Activated CD4-positive, alpha-beta memory T cell treated with anti-CD3 and anti-CD28 coated beads, Interleukin-2, amount 10 ng/mL, durations not matched to agents 7 days and 5 days (primary cell): ENCODE measurements around the gene CRY1. TPM values are rescaled to one million over a fixed set of nuclear protein-coding genes. Genes with fewer than 3 reads are reported as not detected.
"Not testable (repeated sequence)": the region's sequence is repeated elsewhere in the genome, so short reads cannot be mapped to it uniquely, and the experiment has no call there.

Experiments used
- CTCF ChIA-PET: fragments of 350-600 bp; sonication (Branson Sonifier 250); formaldehyde crosslinking; loops from one replicate; lab custom pipeline; 2021; ENCODE audit warnings: antibody characterized with exemption, inconsistent platforms; lab: Charles Lee
- POLR2A ChIA-PET: fragments of 350-600 bp; sonication (Branson Sonifier 250); formaldehyde crosslinking; loops from one replicate; lab custom pipeline; 2021; ENCODE audit warnings: antibody characterized with exemption; lab: Charles Lee
- DNase-seq: peaks from one replicate; pipeline ENCODE4 v3.0.0-alpha.2; 2020
- H3K27ac Mint-ChIP-seq: one replicate; pipeline ENCODE4 v1.8.0; 2021; ENCODE audit warnings: mild to moderate bottlenecking, mixed read lengths
- H3K27me3 Mint-ChIP-seq: one replicate; pipeline ENCODE4 v1.8.0; 2021; ENCODE audit warnings: mixed read lengths
- H3K36me3 Mint-ChIP-seq: one replicate; pipeline ENCODE4 v1.8.0; 2021; ENCODE audit warnings: low read depth, mixed read lengths
- H3K4me1 Mint-ChIP-seq: one replicate; pipeline ENCODE4 v1.8.0; 2021; ENCODE audit warnings: mixed read lengths
- H3K4me3 Mint-ChIP-seq: one replicate; pipeline ENCODE4 v1.8.0; 2021; ENCODE audit warnings: mild to moderate bottlenecking, mixed read lengths
- H3K9me3 Mint-ChIP-seq: one replicate; pipeline ENCODE4 v1.8.0; 2021; ENCODE audit warnings: mixed read lengths
- total RNA-seq, 2 experiments: library from RNA; stranded (reverse); gene quantifications; one replicate each; pipeline ENCODE4 v1.2.3, GENCODE V29; 2021

Gene CRY1
- total RNA-seq, 2 experiments from 2014 or later, result 16.4 to 16.6 TPM

DNA sequence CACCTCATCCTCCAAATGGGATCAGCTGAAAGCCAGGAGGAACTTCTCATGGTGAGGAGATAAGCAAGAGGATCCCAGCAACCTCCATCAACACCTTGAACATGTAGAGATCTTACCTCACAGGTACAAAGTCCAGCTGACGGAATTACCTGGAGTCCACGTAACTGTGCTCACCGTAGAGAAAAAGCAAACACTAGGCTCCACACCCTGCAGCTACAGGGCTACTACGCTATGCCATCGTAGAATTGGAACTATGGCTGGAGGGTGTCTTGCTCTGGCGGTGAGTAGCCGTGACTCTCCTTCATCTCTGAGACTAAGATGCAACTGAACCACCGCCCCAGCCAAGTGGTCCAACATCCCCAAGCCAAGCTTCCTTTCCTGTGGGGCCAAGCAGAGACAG lies 50.5 kb downstream of the CRY1 start:
- DNase-seq, result no peak
- Mint-ChIP-seq H3K4me1 (peaks cover 5% of the 10 kb centered on the region), H3K36me3 (peaks cover 13% of the 10 kb centered on the region), H3K9me3 (peaks cover 9% of the 10 kb centered on the region), H3K4me3 (no peak overlapping the region), H3K27me3 (no peaks in the 10 kb centered on the region), H3K27ac (no peak overlapping the region)
- ChIA-PET POLR2A (no interaction called here), CTCF (no interaction called here)

DNA sequence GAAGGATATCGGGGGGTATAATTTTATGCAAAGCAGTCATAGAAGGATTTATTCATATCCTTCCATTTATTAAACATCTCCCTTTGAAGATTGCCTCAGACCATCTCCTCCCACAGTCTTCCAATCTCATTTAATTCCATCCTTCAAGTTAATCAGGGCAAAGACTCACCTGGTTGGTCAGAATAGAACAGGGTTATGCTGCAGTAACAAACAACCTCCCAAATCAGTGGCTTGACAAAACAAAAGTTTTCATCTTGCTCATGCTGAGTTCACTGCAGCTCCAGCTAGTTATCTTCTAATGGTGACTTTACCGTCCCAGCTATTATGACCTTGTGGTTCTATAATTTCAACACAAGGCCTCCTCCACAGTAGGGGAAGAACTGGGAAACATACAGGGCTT lies 57.6 kb downstream of the CRY1 start:
- Mint-ChIP-seq H3K9me3 (peaks cover 3% of the 10 kb centered on the region), H3K36me3 (peaks cover 2% of the 10 kb centered on the region), H3K27me3 (no peaks in the 10 kb centered on the region), H3K27ac (no peak overlapping the region), H3K4me3 (no peak overlapping the region), H3K4me1 (peaks cover 5% of the 10 kb centered on the region)
- POLR2A ChIA-PET, result no interaction called here
- CTCF ChIA-PET, result no interaction called here
- DNase-seq, result no peak

DNA sequence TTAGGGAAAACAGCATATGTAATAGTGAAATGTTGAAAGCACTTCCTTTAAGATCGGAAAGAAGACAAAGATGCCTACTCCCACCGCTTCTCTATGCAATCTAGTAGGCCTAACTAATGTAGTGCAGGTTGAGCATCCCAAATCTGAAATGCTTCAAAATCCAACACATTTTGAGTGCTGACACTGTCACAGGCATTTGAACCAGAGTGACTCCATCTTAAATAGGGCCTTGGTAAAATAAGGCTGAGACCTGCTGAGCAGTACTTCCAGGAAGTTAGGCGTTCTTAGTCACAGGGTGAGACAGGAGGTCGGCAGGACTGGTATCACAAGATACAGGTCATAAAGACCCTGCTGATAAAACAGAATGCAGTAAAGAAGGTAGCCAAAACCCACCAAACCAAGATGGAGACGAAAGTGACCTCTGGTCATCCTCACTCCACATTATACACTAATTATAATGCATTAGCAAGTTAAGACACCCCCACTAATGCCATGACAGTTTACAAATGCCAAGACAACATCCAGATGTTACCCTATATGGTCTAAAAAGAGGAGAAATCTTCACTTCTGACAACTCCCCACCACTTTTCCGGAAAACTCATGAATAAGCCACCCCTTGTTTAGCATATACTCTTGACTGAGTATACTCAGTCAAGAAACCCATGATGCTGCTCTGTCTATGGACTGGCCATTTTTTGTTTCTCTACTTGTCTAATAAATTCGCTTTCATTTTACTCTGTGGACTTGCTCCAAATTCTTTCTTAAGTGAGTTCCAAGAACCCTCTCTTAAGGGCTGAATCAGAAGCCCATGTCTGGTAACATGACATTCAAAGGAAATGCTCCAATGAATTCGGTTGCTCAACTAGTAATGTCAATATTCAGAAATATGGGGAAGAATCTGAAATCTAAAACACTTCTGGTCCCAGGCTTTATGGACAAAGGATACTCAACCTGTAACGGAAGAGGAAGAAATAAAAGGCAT lies 59.3 kb downstream of the CRY1 start:
- H3K4me3 Mint-ChIP-seq, result no peak overlapping the region

DNA sequence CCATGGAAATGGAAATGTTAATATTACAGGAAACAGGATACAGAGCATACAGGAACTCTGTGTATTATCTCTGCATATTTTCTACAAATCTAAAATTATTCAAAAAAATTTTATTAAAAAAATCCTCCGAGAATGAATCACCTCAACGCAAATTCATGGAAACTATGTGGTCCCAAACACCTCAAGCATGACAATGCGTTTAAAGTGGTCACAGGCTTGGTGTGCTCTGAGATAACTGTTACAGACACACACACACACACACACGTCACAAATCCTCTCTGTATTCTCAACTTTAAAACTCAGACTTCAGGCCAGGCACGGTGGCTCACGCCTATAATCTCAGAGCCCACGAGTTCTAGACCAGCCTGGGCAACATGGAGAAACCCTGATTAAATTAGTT lies 61.1 kb downstream of the CRY1 start:
- peaks cover 11% of the 10 kb centered on the region for H3K4me1 Mint-ChIP-seq
- no peak overlapping the region for H3K27ac Mint-ChIP-seq
- H3K36me3 Mint-ChIP-seq, result peaks cover 2% of the 10 kb centered on the region
- H3K4me3 Mint-ChIP-seq, result no peak overlapping the region
- peaks cover 1% of the 10 kb centered on the region for H3K9me3 Mint-ChIP-seq
- ChIA-PET CTCF (no interaction called here), POLR2A (no interaction called here)
- no peak for DNase-seq
- no peaks in the 10 kb centered on the region for H3K27me3 Mint-ChIP-seq

More for the DNA sequence above, 59.3 kb downstream of the CRY1 start:
- H3K27ac Mint-ChIP-seq, result no peak overlapping the region
- DNase-seq, result no peak
- peaks cover 4% of the 10 kb centered on the region for H3K4me1 Mint-ChIP-seq
- CTCF ChIA-PET, result interaction anchor here (1.1 kb wide), 1 partner anchor 573 kb away, joined by 3 read pairs; no protein-coding TSS in a partner anchor
- POLR2A ChIA-PET, result no interaction called here
- peaks cover 1% of the 10 kb centered on the region for H3K9me3 Mint-ChIP-seq
- H3K27me3 Mint-ChIP-seq, result no peaks in the 10 kb centered on the region
- H3K36me3 Mint-ChIP-seq, result peaks cover 2% of the 10 kb centered on the region

DNA sequence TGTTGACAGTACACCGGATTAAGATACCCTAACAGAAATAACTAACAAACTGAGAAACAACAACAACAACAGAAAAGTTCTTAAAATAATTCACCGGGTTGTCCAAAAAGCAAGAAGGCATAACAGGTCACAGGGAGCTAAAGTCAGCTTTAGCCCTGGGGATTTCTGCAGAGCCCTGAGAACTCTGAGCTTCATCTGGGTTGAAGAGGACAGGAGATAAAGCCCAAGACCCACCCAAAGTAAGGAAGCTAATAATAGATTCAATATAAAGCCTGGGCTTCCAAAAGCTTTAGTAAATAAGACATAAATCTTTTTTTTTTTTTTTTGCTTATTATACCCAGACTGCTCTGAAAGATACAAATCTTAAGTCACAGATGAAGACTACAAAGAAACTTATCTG lies 62.3 kb downstream of the CRY1 start:
- ChIA-PET POLR2A (interaction anchor here (1.0 kb wide), 1 partner anchor 63 kb away, joined by 3 read pairs; the partner anchor contains the start of gene CRY1), CTCF (no interaction called here)
- no peak for DNase-seq
- H3K27ac Mint-ChIP-seq, result no peak overlapping the region
- H3K4me1 Mint-ChIP-seq, result peaks cover 18% of the 10 kb centered on the region
- H3K9me3 Mint-ChIP-seq, result no peaks in the 10 kb centered on the region
- no peaks in the 10 kb centered on the region for H3K36me3 Mint-ChIP-seq
- no peak overlapping the region for H3K4me3 Mint-ChIP-seq
- no peaks in the 10 kb centered on the region for H3K27me3 Mint-ChIP-seq

DNA sequence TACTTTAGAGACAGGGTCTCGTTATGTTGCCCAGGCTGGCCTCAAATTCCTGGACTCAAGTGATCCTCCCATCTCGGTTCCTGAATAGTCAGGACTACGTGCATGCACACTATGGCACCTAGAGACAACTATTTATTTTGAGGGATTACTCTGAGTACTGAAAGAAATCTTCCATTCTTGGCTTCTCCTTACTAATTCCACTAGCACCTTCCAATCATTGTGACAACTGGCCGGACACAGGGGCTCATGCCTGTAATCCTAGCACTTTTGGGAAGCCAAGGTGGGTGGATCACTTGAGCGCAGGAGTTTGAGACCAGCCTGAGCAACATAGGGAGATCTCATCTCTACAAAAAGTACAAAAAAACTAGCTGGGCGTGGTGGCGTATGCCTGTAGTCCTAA lies 64.3 kb downstream of the CRY1 start:
- Mint-ChIP-seq H3K9me3 (no peaks in the 10 kb centered on the region), H3K36me3 (no peaks in the 10 kb centered on the region)

DNA sequence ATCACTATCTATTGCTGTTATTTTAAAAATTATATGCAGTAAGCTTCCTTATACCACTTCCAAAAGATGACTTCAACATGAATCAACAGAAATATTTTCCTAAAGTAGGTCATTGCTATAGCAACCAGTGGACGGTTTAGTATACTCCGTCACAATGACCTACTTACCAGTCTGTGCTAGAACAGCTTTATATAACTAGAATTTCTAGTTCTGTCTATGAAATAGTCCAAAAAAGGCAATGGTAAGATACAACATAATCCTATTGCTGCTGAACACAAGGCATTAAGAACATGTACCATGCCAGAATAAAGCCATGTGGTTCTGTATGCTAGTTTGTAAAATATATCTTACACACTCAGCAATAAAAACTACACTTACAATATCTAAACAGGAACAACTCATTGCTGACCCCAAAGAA lies 65.7 kb downstream of the CRY1 start:
- ChIA-PET POLR2A (interaction anchor here (0.6 to 1.1 kb wide), 4 partner anchors 41 to 72 kb away, joined by 3 to 7 read pairs (median 4); partner anchors contain the start of genes MTERF2 and TMEM263), CTCF (no interaction called here)
- DNase-seq, result no peak
- H3K36me3 Mint-ChIP-seq, result no peaks in the 10 kb centered on the region
- peaks cover 18% of the 10 kb centered on the region for H3K4me1 Mint-ChIP-seq
- no peaks in the 10 kb centered on the region for H3K9me3 Mint-ChIP-seq
- peak overlapping the region; percentile 15 for H3K4me3 Mint-ChIP-seq
- H3K27ac Mint-ChIP-seq, result peak overlapping the region; percentile 78
- no peaks in the 10 kb centered on the region for H3K27me3 Mint-ChIP-seq

More for the DNA sequence above, 64.3 kb downstream of the CRY1 start:
- ChIA-PET POLR2A (no interaction called here), CTCF (no interaction called here)
- H3K4me3 Mint-ChIP-seq, result no peak overlapping the region
- no peak overlapping the region for H3K27ac Mint-ChIP-seq
- H3K27me3 Mint-ChIP-seq, result no peaks in the 10 kb centered on the region
- no peak for DNase-seq
- H3K4me1 Mint-ChIP-seq, result peaks cover 18% of the 10 kb centered on the region

DNA sequence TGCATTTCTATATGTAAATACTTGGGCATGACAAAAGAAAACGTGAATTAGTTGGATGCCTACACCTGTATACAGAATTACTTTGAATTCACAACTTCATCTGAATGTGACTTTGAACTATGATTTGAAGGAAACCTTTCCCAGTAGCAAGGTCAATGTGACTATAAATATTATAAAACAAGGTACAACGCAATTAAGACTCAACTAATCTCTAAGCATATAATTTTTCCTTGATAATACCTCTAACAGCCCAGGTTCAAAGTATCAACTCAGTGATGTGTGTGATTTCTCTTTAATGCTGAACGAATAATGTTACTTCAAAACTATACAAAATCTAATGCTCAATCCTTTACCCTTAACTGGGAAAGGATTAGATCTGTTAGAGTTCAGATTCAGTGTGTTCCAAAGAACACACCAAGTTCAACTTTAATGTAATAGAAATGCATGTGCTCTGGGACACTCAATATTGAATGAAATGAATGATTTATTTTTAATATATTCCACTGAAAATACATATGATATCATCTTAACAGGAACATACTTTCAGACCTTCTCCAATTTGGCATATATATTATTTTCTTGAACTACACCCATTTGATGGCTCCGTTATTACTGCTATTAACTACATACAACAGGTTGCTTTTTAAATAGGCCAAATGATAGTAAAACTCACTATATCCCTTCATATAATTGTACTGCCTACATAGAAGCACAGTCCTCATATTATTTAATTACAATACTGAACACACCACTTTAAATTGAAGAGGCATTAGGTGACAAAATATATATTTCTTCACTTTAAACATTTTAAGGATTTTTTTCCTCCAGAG lies 66.3 kb downstream of the CRY1 start:
- Mint-ChIP-seq H3K4me1 (peaks cover 18% of the 10 kb centered on the region), H3K9me3 (no peaks in the 10 kb centered on the region), H3K4me3 (no peak overlapping the region), H3K27me3 (no peaks in the 10 kb centered on the region), H3K27ac (peak overlapping the region; percentile 78), H3K36me3 (no peaks in the 10 kb centered on the region)
- CTCF ChIA-PET, result no interaction called here
- POLR2A ChIA-PET, result interaction anchor here (0.6 to 1.1 kb wide), 4 partner anchors 40 to 71 kb away, joined by 3 to 7 read pairs (median 4); partner anchors contain the start of genes MTERF2 and TMEM263
- no peak for DNase-seq

DNA sequence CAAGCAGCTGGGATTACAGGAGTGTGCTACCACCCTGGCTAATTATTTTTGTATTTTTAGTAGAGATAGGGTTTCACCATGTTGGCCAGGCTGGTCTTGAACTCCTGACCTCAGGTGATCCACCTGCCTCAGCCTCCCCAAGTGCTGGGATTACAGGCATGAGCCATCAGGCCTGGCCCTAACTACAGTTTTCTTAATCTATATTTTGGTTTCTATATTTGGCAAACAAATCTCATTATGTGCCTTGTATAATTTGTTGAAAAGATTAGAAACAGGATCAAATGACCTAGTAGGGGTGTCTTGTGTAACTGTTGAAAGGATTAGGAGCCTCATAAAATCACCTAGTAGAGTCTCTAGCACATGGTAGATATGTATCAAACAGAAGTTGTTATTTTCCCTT lies 67.0 kb downstream of the CRY1 start:
- DNase-seq, H3K27ac Mint-ChIP-seq, H3K4me3 Mint-ChIP-seq, H3K9me3 Mint-ChIP-seq, H3K36me3 Mint-ChIP-seq, POLR2A ChIA-PET, CTCF ChIA-PET, H3K27me3 Mint-ChIP-seq: not testable (repeated sequence)
- peaks cover 15% of the 10 kb centered on the region for H3K4me1 Mint-ChIP-seq

DNA sequence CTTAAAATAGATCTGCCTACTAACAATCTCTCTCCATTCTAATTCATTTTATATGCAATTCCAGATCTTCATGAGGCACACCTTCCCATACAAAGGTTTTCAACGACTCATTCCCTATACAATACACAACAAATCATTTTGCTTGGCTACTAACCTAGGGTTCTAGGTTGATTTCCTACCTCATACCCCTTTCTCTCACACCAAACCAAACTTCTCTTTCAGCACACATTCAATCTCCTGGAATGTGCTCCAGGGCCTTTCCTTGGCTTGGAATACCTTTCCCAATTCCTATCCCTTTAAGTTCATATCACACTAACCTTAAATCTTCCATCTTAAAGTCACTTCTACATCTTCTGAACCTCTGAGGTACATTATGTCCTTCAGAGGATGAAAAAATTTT lies 67.7 kb downstream of the CRY1 start:
- no peak overlapping the region for H3K27ac Mint-ChIP-seq

DNA sequence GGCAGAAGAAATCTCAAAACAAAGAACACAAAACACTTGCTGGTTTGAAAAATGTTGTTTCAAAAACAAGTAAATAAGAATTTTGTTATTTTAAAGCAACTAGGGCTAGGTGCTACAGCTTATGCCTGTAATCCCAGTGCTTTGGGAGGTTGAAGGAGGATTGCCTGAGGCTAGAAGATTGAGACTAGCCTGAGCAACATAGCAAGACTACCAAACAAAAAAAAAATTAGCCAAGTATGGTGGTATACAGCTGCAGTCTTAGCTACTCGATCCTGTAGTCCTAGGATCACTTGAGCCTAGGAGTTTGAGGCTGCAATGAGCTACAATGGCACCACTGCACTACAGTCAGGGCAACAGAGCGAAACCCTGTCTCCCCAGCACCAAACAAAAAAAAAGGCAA lies 73.8 kb downstream of the CRY1 start:
- Mint-ChIP-seq H3K4me1 (no peaks in the 10 kb centered on the region), H3K9me3 (no peaks in the 10 kb centered on the region), H3K36me3 (peaks cover 5% of the 10 kb centered on the region), H3K4me3 (no peak overlapping the region), H3K27ac (no peak overlapping the region), H3K27me3 (no peaks in the 10 kb centered on the region)
- ChIA-PET CTCF (no interaction called here), POLR2A (no interaction called here)
- no peak for DNase-seq

More for the DNA sequence above, 67.7 kb downstream of the CRY1 start:
- Mint-ChIP-seq H3K4me3 (no peak overlapping the region), H3K27me3 (no peaks in the 10 kb centered on the region), H3K36me3 (no peaks in the 10 kb centered on the region), H3K9me3 (no peaks in the 10 kb centered on the region), H3K4me1 (peaks cover 14% of the 10 kb centered on the region)
- DNase-seq, result no peak
- ChIA-PET POLR2A (no interaction called here), CTCF (no interaction called here)

DNA sequence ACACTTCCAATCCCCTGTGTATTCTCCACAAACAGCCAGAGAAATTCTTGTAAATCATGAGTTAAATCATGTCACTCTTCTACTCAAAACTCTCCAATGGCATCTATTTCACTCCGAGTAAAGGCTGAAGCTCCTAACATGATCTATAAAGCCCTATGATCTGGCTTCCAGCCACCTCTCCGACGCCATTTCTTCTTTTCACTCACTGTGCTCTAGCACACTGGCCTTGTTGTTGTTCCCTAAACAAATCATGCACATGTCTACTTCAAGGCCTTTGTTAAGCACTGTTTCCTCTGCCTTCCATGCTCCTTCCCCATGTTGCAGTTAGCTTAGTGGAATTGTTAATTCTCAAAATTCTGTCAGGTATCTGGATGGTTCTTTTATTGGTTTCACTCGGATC lies 76.3 kb downstream of the CRY1 start:
- ChIA-PET POLR2A (no interaction called here), CTCF (no interaction called here)
- no peaks in the 10 kb centered on the region for H3K9me3 Mint-ChIP-seq
- H3K27ac Mint-ChIP-seq, result no peak overlapping the region
- H3K27me3 Mint-ChIP-seq, result no peaks in the 10 kb centered on the region
- H3K4me1 Mint-ChIP-seq, result no peaks in the 10 kb centered on the region
- no peak overlapping the region for H3K4me3 Mint-ChIP-seq
- DNase-seq, result no peak
- peaks cover 5% of the 10 kb centered on the region for H3K36me3 Mint-ChIP-seq

DNA sequence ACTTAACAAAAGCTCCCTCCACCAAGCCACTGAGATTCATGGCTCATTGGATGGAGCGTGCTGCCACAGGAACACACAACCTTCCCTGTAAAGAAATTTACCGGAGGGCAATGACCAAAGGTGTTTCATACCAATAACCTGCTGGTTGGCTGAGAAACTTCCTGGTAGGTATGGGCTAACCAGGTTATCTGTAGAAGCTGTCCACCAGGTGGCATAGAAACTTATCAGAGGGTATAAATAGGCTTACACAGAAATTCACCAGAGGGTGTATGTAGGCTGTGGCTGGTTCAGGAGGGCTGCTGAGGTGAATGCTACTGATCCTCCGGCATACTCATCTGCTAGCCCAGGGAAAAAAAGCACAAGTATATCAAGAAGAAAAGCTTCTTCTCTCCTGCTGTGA lies 79.3 kb downstream of the CRY1 start:
- Mint-ChIP-seq H3K9me3 (no peaks in the 10 kb centered on the region), H3K27me3 (no peaks in the 10 kb centered on the region), H3K27ac (no peak overlapping the region), H3K4me3 (no peak overlapping the region), H3K36me3 (no peaks in the 10 kb centered on the region), H3K4me1 (no peaks in the 10 kb centered on the region)
- DNase-seq, result no peak
- CTCF ChIA-PET, result interaction anchor here (1.2 to 1.5 kb wide), 3 partner anchors 10 to 91 kb away, joined by 3 to 10 read pairs (median 3); no protein-coding TSS in a partner anchor
- POLR2A ChIA-PET, result interaction anchor here (1.0 kb wide), 1 partner anchor 27 kb away, joined by 3 read pairs; the partner anchor contains the start of gene MTERF2
